Spleen (tissue), 11 donors: ENCODE results near the gene VEPH1. TPM values are rescaled to one million over a fixed set of nuclear protein-coding genes. Genes with fewer than 3 reads are reported as not detected.

Experiments used
- DNase-seq: peaks from one replicate; pipeline ENCODE4 v3.0.0-alpha.2; 2020
- H3K27ac ChIP-seq, 8 donors: fragments of 200-600 bp; sonication (generic) in 7 of 8; 1 replicate in 4 of 8; 2 replicates in 4 of 8; pipeline versions ENCODE4 v1.5.0 to v1.8.0; 2016 to 2021; ENCODE audit warnings: inconsistent platforms in 4 of 8, mild to moderate bottlenecking in 4 of 8, moderate library complexity in 1 of 8
- H3K27me3 ChIP-seq, 7 donors: fragments of 200-600 bp; sonication (generic) in 6 of 7; replicated peaks in 1 of 7; 1 replicate in 4 of 7; 2 replicates in 3 of 7; pipeline versions ENCODE4 v1.5.0 to v1.8.0; 2016 to 2021; ENCODE audit warnings: inconsistent platforms in 3 of 7, mild to moderate bottlenecking in 1 of 7
- H3K36me3 ChIP-seq, 6 donors: fragments of 200-600 bp; sonication (generic) in 5 of 6; 1 replicate in 4 of 6; 2 replicates in 2 of 6; pipeline versions ENCODE4 v1.5.0 to v1.8.0; 2016 to 2021; ENCODE audit warnings: inconsistent platforms in 2 of 6
- H3K4me1 ChIP-seq, 6 donors: fragments of 200-600 bp; sonication (generic) in 5 of 6; 1 replicate in 3 of 6; 2 replicates in 3 of 6; pipeline versions ENCODE4 v1.5.0 to v1.8.0; 2016 to 2021; ENCODE audit warnings: inconsistent platforms in 3 of 6
- H3K4me3 ChIP-seq, 8 donors: fragments of 200-600 bp; sonication (generic) in 7 of 8; 1 replicate in 4 of 8; 2 replicates in 4 of 8; pipeline versions ENCODE4 v1.5.0 to v1.8.0; 2016 to 2021; ENCODE audit warnings: inconsistent platforms in 4 of 8, mild to moderate bottlenecking in 4 of 8, moderate library complexity in 2 of 8
- H3K9me3 ChIP-seq, 8 donors: fragments of 200-600 bp; sonication (generic) in 7 of 8; 1 replicate in 4 of 8; 2 replicates in 4 of 8; pipeline versions ENCODE4 v1.5.0 to v1.8.0; 2016 to 2021; ENCODE audit warnings: inconsistent platforms in 4 of 8
- CTCF ChIP-seq, 11 experiments: fragments of 200-600 bp in 7 of 11; fragments of 450-650 bp in 4 of 11; sonication (generic) in 4 of 11; IDR thresholded peaks in 8 of 11; conservative IDR thresholded peaks in 3 of 11; 1 replicate in 7 of 11; 2 replicates in 4 of 11; pipeline versions ENCODE4 v1.4.0 to v1.8.0; 2016 to 2021; ENCODE audit warnings: antibody characterized with exemption in 11 of 11, inconsistent platforms in 4 of 11, mild to moderate bottlenecking in 1 of 11
- POLR2A ChIP-seq, 3 donors: fragments of 450-650 bp; IDR thresholded peaks; one replicate each; pipeline ENCODE4 v1.5.1; 2017; ENCODE audit warnings: antibody characterized with exemption in 3 of 3, mild to moderate bottlenecking in 1 of 3
- POLR2AphosphoS5 ChIP-seq, 3 donors: sonication (generic); formaldehyde crosslinking; IDR thresholded peaks; one replicate each; pipeline ENCODE4 v1.5.1; 2017; ENCODE audit warnings: antibody characterized with exemption in 3 of 3
- WGBS, 5 donors: extraction: QIAGEN DNeasy Blood & Tissue Kit in 3 of 5; methylation state at CpG; one replicate each; pipeline versions ENCODE4 v1.1.5 to v1.1.7; 2013 to 2018; 5-methylcytosine and 5-hydroxymethylcytosine counted together
- intact Hi-C: fragments of 100-400 bp; cut with DNase I; formaldehyde crosslinking; loops from one replicate; pipeline ENCODE4 v1.15.0; 2023; ENCODE audit warnings: low total_unique reads
- polyA plus RNA-seq, 3 donors: library from polyadenylated mRNA; stranded (reverse); fragments of 200-250 nt; gene quantifications; one replicate each; pipeline ENCODE4 v1.2.1, GENCODE V29; 2013
- total RNA-seq, 7 donors: library from RNA; depleted of rRNA in 3 of 7; stranded (reverse); fragments of >200 nt in 3 of 7; fragmentation: NEBNext Ultra II Directional in 4 of 7; extraction: Animal tissue kit (Norgen Biotek cat#: 25700) in 4 of 7; gene quantifications; one replicate each; pipeline versions ENCODE4 v1.1.0 to v1.2.1, GENCODE V29; 2016 to 2021
- donor health status: healthy with polysubstance abuse.
- donor health status: DM: no; HTN: no; CAD: no; lungs with moderate emphysema.
- donor health status: DM: no; HTN: no; CAD: no.
- donor health status: Bipolar disorder and iron deficiency.
- donor health status: healthy.
- donor health status: DM: no; HTN: no; CAD: no.
- donor health status: DM: yes; HTN: yes; CAD: no.

VEPH1 gene
- total and polyA plus RNA-seq, 10 donors: 0.26 to 19.6 (median 5.8) TPM

- H3K36me3 ChIP-seq: no peaks in the 10 kb centered on the region
- H3K4me1 ChIP-seq: no peaks in the 10 kb centered on the region
- no peak for DNase-seq
- no peak overlapping the region for H3K27ac ChIP-seq
- H3K27me3 ChIP-seq: no peaks in the 10 kb centered on the region
- no peak for TF ChIP-seq POLR2AphosphoS5 (IDR thresholded peaks at IDR 0.05)
- TF ChIP-seq POLR2A (IDR thresholded peaks at IDR 0.05): no peak
- no peak for TF ChIP-seq CTCF (IDR thresholded peaks at IDR 0.05 in 8 of 11, conservative IDR thresholded peaks at IDR 0.05 in 3 of 11)
- intact Hi-C loops: no loop called here
- H3K4me3 ChIP-seq: no peak overlapping the region
- 71 to 87% (median 79%) methylated on average over 4 of the region's 4 CpGs for WGBS, 5 donors
- peaks cover 0 to 6% (median 0%) of the 10 kb centered on the region in 8 donors for H3K9me3 ChIP-seq
These were observed 11.2 kb upstream of the VEPH1 start for GRCh38 chr3:157514371-157514895.

- no peak for DNase-seq
- no peak for TF ChIP-seq POLR2AphosphoS5 (IDR thresholded peaks at IDR 0.05)
- TF ChIP-seq CTCF (IDR thresholded peaks at IDR 0.05 in 8 of 11, conservative IDR thresholded peaks at IDR 0.05 in 3 of 11): no peak
- TF ChIP-seq POLR2A (IDR thresholded peaks at IDR 0.05): no peak
- Histone ChIP-seq H3K27me3 (peaks cover 0 to 4% (median 0%) of the 10 kb centered on the region in 7 donors), H3K27ac (no peak overlapping the region), H3K36me3 (no peaks in the 10 kb centered on the region), H3K4me3 (no peak overlapping the region), H3K4me1 (no peaks in the 10 kb centered on the region), H3K9me3 (peaks cover 0 to under 1% (median 0%) of the 10 kb centered on the region in 8 donors)
- intact Hi-C loops: no loop called here
- 60 to 83% (median 73%) methylated on average over 1 of the region's 1 CpG for WGBS, 5 donors
These were observed 10.4 kb upstream of the VEPH1 start for GRCh38 chr3:157513585-157513984.

GRCh38 chr3:157512534-157512933, 9.3 kb upstream of the VEPH1 start:
- DNase-seq: no peak
- TF ChIP-seq CTCF (IDR thresholded peaks at IDR 0.05 in 8 of 11, conservative IDR thresholded peaks at IDR 0.05 in 3 of 11) (no peak), POLR2AphosphoS5 (IDR thresholded peaks at IDR 0.05) (no peak), POLR2A (IDR thresholded peaks at IDR 0.05) (no peak)
- Histone ChIP-seq H3K4me1 (no peaks in the 10 kb centered on the region), H3K27ac (no peak overlapping the region), H3K9me3 (no peaks in the 10 kb centered on the region), H3K27me3 (peaks cover 0 to 5% (median 0%) of the 10 kb centered on the region in 7 donors), H3K4me3 (no peak overlapping the region), H3K36me3 (no peaks in the 10 kb centered on the region)
- WGBS, 5 donors: 78 to 92% (median 90%) methylated on average over 5 of the region's 5 CpGs
- intact Hi-C loops: no loop called here

- Histone ChIP-seq H3K4me1 (no peaks in the 10 kb centered on the region), H3K4me3 (no peak overlapping the region), H3K9me3 (no peaks in the 10 kb centered on the region), H3K36me3 (no peaks in the 10 kb centered on the region), H3K27ac (no peak overlapping the region), H3K27me3 (peaks cover 0 to 5% (median 0%) of the 10 kb centered on the region in 7 donors)
- intact Hi-C loops: no loop called here
- no peak for TF ChIP-seq POLR2AphosphoS5 (IDR thresholded peaks at IDR 0.05)
- no peak for TF ChIP-seq CTCF (IDR thresholded peaks at IDR 0.05 in 8 of 11, conservative IDR thresholded peaks at IDR 0.05 in 3 of 11)
- no peak for TF ChIP-seq POLR2A (IDR thresholded peaks at IDR 0.05)
- 48 to 72% (median 70%) methylated on average over 1 of the region's 1 CpG for WGBS, 5 donors
- DNase-seq: no peak
These were observed 5.2 kb upstream of the VEPH1 start for GRCh38 chr3:157508461-157508860.
